ENCODE data around the gene MTG2. TPM values are rescaled to one million over a fixed set of nuclear protein-coding genes. Genes with fewer than 3 reads are reported as not detected.

The MTG2 gene
- total and polyA plus RNA-seq, 2 experiments from 2014 or later, result 11.3 to 11.7 TPM

- TF ChIP-seq EZH2 (IDR thresholded peaks at IDR 0.05; ENCODE audit: low read depth, unreplicated experiment) (peak; percentile 54), STAT1 (IDR thresholded peaks at IDR 0.05; ENCODE audit: unreplicated experiment) (no peak)
- H3K27ac ChIP-seq (ENCODE audit: low read depth), result no peak overlapping the region
- H3K36me3 ChIP-seq (ENCODE audit: insufficient read depth), result no peaks in the 10 kb centered on the region
- H3K9me2 ChIP-seq (ENCODE audit: insufficient read depth), result no peaks in the 10 kb centered on the region
- peak overlapping the region; percentile 95 for H2AFZ ChIP-seq
- H3K79me2 ChIP-seq (replicated peaks; ENCODE audit: insufficient read depth), result no peaks in the 10 kb centered on the region
- Mint-ChIP-seq H3K27ac (no peak overlapping the region), H3K36me3 (ENCODE audit: low read depth) (no peaks in the 10 kb centered on the region), H3K9me3 (no peaks in the 10 kb centered on the region), H3K4me1 (peaks cover 14% of the 10 kb centered on the region), H3K27me3 (ENCODE audit: insufficient read depth, low read depth, poor library complexity) (peaks cover 38% of the 10 kb centered on the region), H3K4me3 (peak overlapping the region; percentile 74)
- H4K20me1 ChIP-seq (replicated peaks; ENCODE audit: insufficient read depth), result no peaks in the 10 kb centered on the region; the same call in 1 of the 2 replicates
- H3F3A ChIP-seq (replicated peaks; ENCODE audit: low read depth), result no peaks in the 10 kb centered on the region
- DNase-seq (ENCODE audit: low spot score) (peak; percentile 81), ATAC-seq (peak; percentile 39)
- H3K4me3 ChIP-seq, result peak overlapping the region; percentile 75
- H3K4me1 ChIP-seq (ENCODE audit: insufficient read depth), result peaks cover 12% of the 10 kb centered on the region
- peaks cover 41% of the 10 kb centered on the region for H3K27me3 ChIP-seq (ENCODE audit: insufficient read depth)
- H3K4me2 ChIP-seq, result peak overlapping the region; percentile 95
Measured at GRCh38 chr20:62219101-62219991, 36.5 kb downstream of the MTG2 start.

DNA sequence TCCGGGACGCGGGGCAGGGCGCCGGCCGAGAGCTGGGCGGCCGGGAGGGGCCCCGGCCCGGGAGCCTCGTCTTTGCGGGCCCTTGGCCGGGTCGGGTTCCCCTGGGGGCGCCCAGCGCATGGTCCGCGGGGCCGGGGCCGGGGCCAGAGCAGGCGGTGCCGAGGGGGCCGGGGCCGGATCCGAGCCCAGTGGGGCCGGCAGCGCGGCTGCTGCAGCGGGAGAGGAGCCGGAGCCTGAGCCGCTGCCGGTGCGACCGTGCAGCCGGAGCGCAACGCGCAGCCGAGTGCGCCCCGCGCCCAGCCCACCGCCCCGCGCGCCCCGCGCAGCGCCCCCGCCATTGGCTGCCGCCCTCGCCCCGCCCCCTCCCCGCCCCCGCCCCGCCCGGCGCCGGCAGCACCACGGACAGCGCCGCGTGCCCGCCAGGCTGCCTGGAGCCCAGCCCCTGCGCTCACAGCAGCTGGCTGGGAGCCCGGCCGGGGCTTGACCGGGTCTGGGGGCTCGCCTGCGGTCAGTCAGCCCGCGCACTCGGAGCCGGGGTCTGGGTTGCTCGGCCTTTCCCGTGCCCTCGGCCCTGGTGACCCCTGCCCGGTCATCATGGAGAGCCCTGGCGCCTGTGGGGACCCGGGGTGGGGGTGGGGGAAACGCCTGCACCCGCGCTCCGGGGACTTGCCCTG is 37.3 kb downstream of the MTG2 start, which contains the start of gene HRH3:
Gene HRH3 (minus strand): TSS at position 287 of the 674 bp plus-strand sequence. CDS start 308 bp downstream, outside the sequence.
- H3K27ac Mint-ChIP-seq, result no peak within 1 kb of the TSS

More for the DNA sequence above, 37.3 kb downstream of the MTG2 start, which contains the start of gene HRH3:
- ATAC-seq (peak; percentile 62), DNase-seq (ENCODE audit: low spot score) (peak; percentile 78)
- Mint-ChIP-seq H3K36me3 (ENCODE audit: low read depth) (no peaks in the 10 kb centered on the region; the same call in 2 of the 3 replicates), H3K4me3 (peak within 1 kb of the TSS; percentile 74), H3K4me1 (peaks cover 19% of the 10 kb centered on the region), H3K9me3 (no peaks in the 10 kb centered on the region), H3K27me3 (ENCODE audit: insufficient read depth, low read depth, poor library complexity) (peaks cover 35% of the 10 kb centered on the region)
- no peak within 1 kb of the TSS for H3K27ac ChIP-seq (ENCODE audit: low read depth)
- no peaks in the 10 kb centered on the region for H3F3A ChIP-seq (replicated peaks; ENCODE audit: low read depth)
- H4K20me1 ChIP-seq (replicated peaks; ENCODE audit: insufficient read depth), result no peaks in the 10 kb centered on the region; the same call in 1 of the 2 replicates
- H3K4me3 ChIP-seq, result peak within 1 kb of the TSS; percentile 75
- H3K27me3 ChIP-seq (ENCODE audit: insufficient read depth), result peaks cover 41% of the 10 kb centered on the region
- H3K79me2 ChIP-seq (replicated peaks; ENCODE audit: insufficient read depth), result no peaks in the 10 kb centered on the region
- no peaks in the 10 kb centered on the region for H3K9me2 ChIP-seq (ENCODE audit: insufficient read depth)
- TF ChIP-seq, protein P1, sequence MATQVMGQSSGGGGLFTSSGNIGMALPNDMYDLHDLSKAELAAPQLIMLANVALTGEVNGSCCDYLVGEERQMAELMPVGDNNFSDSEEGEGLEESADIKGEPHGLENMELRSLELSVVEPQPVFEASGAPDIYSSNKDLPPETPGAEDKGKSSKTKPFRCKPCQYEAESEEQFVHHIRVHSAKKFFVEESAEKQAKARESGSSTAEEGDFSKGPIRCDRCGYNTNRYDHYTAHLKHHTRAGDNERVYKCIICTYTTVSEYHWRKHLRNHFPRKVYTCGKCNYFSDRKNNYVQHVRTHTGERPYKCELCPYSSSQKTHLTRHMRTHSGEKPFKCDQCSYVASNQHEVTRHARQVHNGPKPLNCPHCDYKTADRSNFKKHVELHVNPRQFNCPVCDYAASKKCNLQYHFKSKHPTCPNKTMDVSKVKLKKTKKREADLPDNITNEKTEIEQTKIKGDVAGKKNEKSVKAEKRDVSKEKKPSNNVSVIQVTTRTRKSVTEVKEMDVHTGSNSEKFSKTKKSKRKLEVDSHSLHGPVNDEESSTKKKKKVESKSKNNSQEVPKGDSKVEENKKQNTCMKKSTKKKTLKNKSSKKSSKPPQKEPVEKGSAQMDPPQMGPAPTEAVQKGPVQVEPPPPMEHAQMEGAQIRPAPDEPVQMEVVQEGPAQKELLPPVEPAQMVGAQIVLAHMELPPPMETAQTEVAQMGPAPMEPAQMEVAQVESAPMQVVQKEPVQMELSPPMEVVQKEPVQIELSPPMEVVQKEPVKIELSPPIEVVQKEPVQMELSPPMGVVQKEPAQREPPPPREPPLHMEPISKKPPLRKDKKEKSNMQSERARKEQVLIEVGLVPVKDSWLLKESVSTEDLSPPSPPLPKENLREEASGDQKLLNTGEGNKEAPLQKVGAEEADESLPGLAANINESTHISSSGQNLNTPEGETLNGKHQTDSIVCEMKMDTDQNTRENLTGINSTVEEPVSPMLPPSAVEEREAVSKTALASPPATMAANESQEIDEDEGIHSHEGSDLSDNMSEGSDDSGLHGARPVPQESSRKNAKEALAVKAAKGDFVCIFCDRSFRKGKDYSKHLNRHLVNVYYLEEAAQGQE (IDR thresholded peaks at IDR 0.05; ENCODE audit: unreplicated experiment), result peak; percentile 76
- no peak for TF ChIP-seq CREB1 (CRISPR knock-in tag; IDR thresholded peaks at IDR 0.05; ENCODE audit: low read depth)
- peak within 1 kb of the TSS; percentile 95 for H3K4me2 ChIP-seq
- no peaks in the 10 kb centered on the region for H3K36me3 ChIP-seq (ENCODE audit: insufficient read depth)
- peaks cover 12% of the 10 kb centered on the region for H3K4me1 ChIP-seq (ENCODE audit: insufficient read depth)
- peak within 1 kb of the TSS; percentile 95 for H2AFZ ChIP-seq

Data from GM23338 (cell line).